H9 (cell line): ENCODE measurements around the gene ATP12A. TPM values are rescaled to one million over a fixed set of nuclear protein-coding genes. Genes with fewer than 3 reads are reported as not detected.

ENCODE experiments used
- DNase-seq: peaks from one replicate; pipeline ENCODE4 v3.0.0-alpha.2; 2017
- H2AFZ ChIP-seq: one replicate; pipeline ENCODE4 v1.6.1; 2013; ENCODE audit warnings: mild to moderate bottlenecking, low read length, control low read depth, moderate library complexity
- H2AK5ac ChIP-seq: 2 replicates; pipeline ENCODE4 v1.6.1; 2013; ENCODE audit warnings: low read length, control low read depth, mixed read lengths; ENCODE audit not compliant: insufficient read length
- H2BK120ac ChIP-seq: one replicate; pipeline ENCODE4 v1.6.1; 2013; ENCODE audit warnings: low read depth, mild to moderate bottlenecking, low read length, control low read depth, inconsistent platforms; ENCODE audit not compliant: poor library complexity, severe bottlenecking
- H2BK12ac ChIP-seq: 2 replicates; pipeline ENCODE4 v1.6.1; 2013; ENCODE audit warnings: low read length, control low read depth, mixed read lengths, low read depth; ENCODE audit not compliant: insufficient read length
- H2BK15ac ChIP-seq: 2 replicates; pipeline ENCODE4 v1.6.1; 2013; ENCODE audit warnings: low read depth, low read length, control low read depth
- H2BK20ac ChIP-seq: one replicate; pipeline ENCODE4 v1.6.1; 2013; ENCODE audit warnings: low read depth, mild to moderate bottlenecking, low read length, control low read depth, inconsistent platforms; ENCODE audit not compliant: poor library complexity, severe bottlenecking
- H2BK5ac ChIP-seq: 2 replicates; pipeline ENCODE4 v1.6.1; 2013; ENCODE audit warnings: low read length, control low read depth, mixed read lengths; ENCODE audit not compliant: insufficient read length
- H3K14ac ChIP-seq: 2 replicates; pipeline ENCODE4 v1.6.1; 2013; ENCODE audit warnings: low read length, control low read depth; ENCODE audit not compliant: insufficient read depth
- H3K18ac ChIP-seq: 2 replicates; pipeline ENCODE4 v1.6.1; 2013; ENCODE audit warnings: low read depth, mild to moderate bottlenecking, mixed read lengths, low read length, control low read depth; ENCODE audit not compliant: insufficient read length
- H3K23ac ChIP-seq: 2 replicates; pipeline ENCODE4 v1.6.1; 2013; ENCODE audit warnings: low read length, control low read depth, mixed read lengths, low read depth; ENCODE audit not compliant: insufficient read length
- H3K23me2 ChIP-seq: 2 replicates; pipeline ENCODE4 v1.6.1; 2013; ENCODE audit warnings: low read depth, mild to moderate bottlenecking, mixed read lengths, low read length, control low read depth; ENCODE audit not compliant: insufficient read length, poor library complexity, severe bottlenecking
- H3K27ac ChIP-seq: 2 replicates; pipeline ENCODE4 v1.5.1; 2013; ENCODE audit warnings: low read length, control low read depth, mixed read lengths, low read depth; ENCODE audit not compliant: insufficient read length
- H3K27me3 ChIP-seq: 2 replicates; pipeline ENCODE4 v1.6.1; 2013; ENCODE audit warnings: low read length, control low read depth, inconsistent platforms; ENCODE audit not compliant: insufficient read depth
- H3K4ac ChIP-seq: 2 replicates; pipeline ENCODE4 v1.6.1; 2013; ENCODE audit warnings: low read depth, mild to moderate bottlenecking, control low read depth, inconsistent platforms, low read length, moderate library complexity
- H3K4me1 ChIP-seq: 2 replicates; pipeline ENCODE4 v1.6.1; 2013; ENCODE audit warnings: low read length, control low read depth, inconsistent platforms; ENCODE audit not compliant: insufficient read depth
- H3K4me2 ChIP-seq: 2 replicates; pipeline ENCODE4 v1.6.1; 2013; ENCODE audit warnings: low read length, control low read depth, mixed read lengths; ENCODE audit not compliant: insufficient read length, insufficient read depth
- H3K56ac ChIP-seq: 2 replicates; pipeline ENCODE4 v1.6.1; 2013; ENCODE audit warnings: low read depth, mild to moderate bottlenecking, mixed read lengths, low read length, control low read depth; ENCODE audit not compliant: insufficient read length
- H3K79me1 ChIP-seq: 2 replicates; pipeline ENCODE4 v1.6.1; 2013; ENCODE audit warnings: low read depth, mild to moderate bottlenecking, moderate library complexity, low read length, control low read depth, inconsistent platforms; ENCODE audit not compliant: insufficient read depth, poor library complexity, severe bottlenecking
- H3K79me2 ChIP-seq: 2 replicates; pipeline ENCODE4 v1.6.1; 2013; ENCODE audit warnings: low read length, control low read depth, inconsistent platforms; ENCODE audit not compliant: insufficient read depth
- H3K9ac ChIP-seq: 2 replicates; pipeline ENCODE4 v1.6.1; 2013; ENCODE audit warnings: low read length, control low read depth, mixed read lengths; ENCODE audit not compliant: insufficient read length; ENCODE audit errors: extremely low read depth
- H3K9me3 ChIP-seq: one replicate; pipeline ENCODE4 v1.6.1; 2013; ENCODE audit warnings: low read depth, low read length, inconsistent platforms; ENCODE audit not compliant: control insufficient read depth
- H3T11ph ChIP-seq: one replicate; pipeline ENCODE4 v1.6.1; 2013; ENCODE audit warnings: mild to moderate bottlenecking, low read length, control low read depth, inconsistent platforms
- H4K20me1 ChIP-seq: one replicate; pipeline ENCODE4 v1.6.1; 2013; ENCODE audit not compliant: control insufficient read depth, insufficient read length, insufficient read depth
- H4K5ac ChIP-seq: 2 replicates; pipeline ENCODE4 v1.6.1; 2013; ENCODE audit warnings: low read depth, mild to moderate bottlenecking, mixed read lengths, low read length, control low read depth; ENCODE audit not compliant: insufficient read length
- H4K8ac ChIP-seq: replicated peaks from 2 replicates; pipeline ENCODE4 v1.6.1; 2013; ENCODE audit warnings: low read length, control low read depth, mixed read lengths, low read depth; ENCODE audit not compliant: insufficient read length
- H4K91ac ChIP-seq: 2 replicates; pipeline ENCODE4 v1.6.1; 2013; ENCODE audit warnings: low read depth, mild to moderate bottlenecking, moderate library complexity, mixed read lengths, low read length, control low read depth; ENCODE audit not compliant: insufficient read length
- H3K27ac Mint-ChIP-seq, 3 experiments: 2 replicates in 2 of 3; 3 replicates in 1 of 3; pipeline ENCODE4 v1.8.0; 2020 to 2021; ENCODE audit warnings: mixed read lengths in 3 of 3, mild to moderate bottlenecking in 1 of 3, moderate library complexity in 1 of 3
- H3K27me3 Mint-ChIP-seq: 2 replicates; pipeline ENCODE4 v1.8.0; 2021; ENCODE audit warnings: low read depth, mild to moderate bottlenecking, moderate library complexity, mixed read lengths
- H3K36me3 Mint-ChIP-seq, 3 experiments: 2 replicates in 2 of 3; 3 replicates in 1 of 3; pipeline ENCODE4 v1.8.0; 2020 to 2021; ENCODE audit warnings: low read depth in 3 of 3, mixed read lengths in 3 of 3; ENCODE audit not compliant: insufficient read depth in 1 of 3
- H3K4me1 Mint-ChIP-seq, 2 experiments: 2 replicates each; pipeline ENCODE4 v1.8.0; 2020; ENCODE audit warnings: mixed read lengths in 2 of 2
- H3K4me3 Mint-ChIP-seq, 2 experiments: 2 replicates in 1 of 2; 3 replicates in 1 of 2; pipeline ENCODE4 v1.8.0; 2020 to 2021; ENCODE audit warnings: mild to moderate bottlenecking in 2 of 2, mixed read lengths in 2 of 2, moderate library complexity in 1 of 2
- H3K9me3 Mint-ChIP-seq, 2 experiments: 2 replicates in 1 of 2; 3 replicates in 1 of 2; pipeline ENCODE4 v1.8.0; 2020; ENCODE audit warnings: mild to moderate bottlenecking in 2 of 2, mixed read lengths in 2 of 2, moderate library complexity in 1 of 2
- WGBS: extraction: QIAGEN DNeasy Blood & Tissue Kit; methylation state at CpG from one replicate; pipeline ENCODE4 v1.1.7; 2013; ENCODE audit warnings: missing lambda C conversion rate, low lambda C conversion rate, mixed read lengths; ENCODE audit not compliant: insufficient read length; ENCODE audit errors: extremely low coverage; 5-methylcytosine and 5-hydroxymethylcytosine counted together
- total RNA-seq: library from RNA; stranded (reverse); gene quantifications from 2 replicates; pipeline ENCODE4 v1.2.1, GENCODE V29; 2021
- TF ChIP-seq, protein P1 (sequence below): fragments of 200-600 bp; sonication (generic); conservative IDR thresholded peaks from 3 replicates; pipeline ENCODE4 v1.8.0; 2021; ENCODE audit warnings: antibody characterized with exemption, mild to moderate bottlenecking

ATP12A gene
- total RNA-seq, 1 experiment from 2014 or later, result 0.94 TPM

DNA sequence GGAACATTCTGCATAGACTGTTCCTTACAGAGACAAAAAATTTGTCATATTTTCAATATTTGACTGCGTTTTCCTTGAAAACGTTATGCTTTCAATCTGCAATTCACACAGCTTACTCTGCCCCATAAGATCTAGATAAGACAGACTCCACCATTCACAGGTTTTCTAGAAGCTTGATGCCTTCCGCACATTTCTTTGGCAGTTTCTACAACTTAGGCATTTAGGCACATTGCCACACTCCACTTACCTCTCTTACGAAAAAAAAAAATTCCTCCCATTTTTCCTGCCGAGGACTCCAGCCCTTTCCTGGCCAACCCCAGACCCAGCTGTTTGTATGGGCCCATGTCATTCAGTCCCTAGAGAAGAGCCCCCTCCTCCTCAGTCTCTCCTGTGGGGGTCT is 11.2 kb downstream of the ATP12A start:
- Histone ChIP-seq H4K5ac (no peak overlapping the region), H2AK5ac (no peak overlapping the region), H3K4me1 (no peaks in the 10 kb centered on the region), H3K9ac (no peak overlapping the region), H2BK5ac (no peak overlapping the region), H3K4ac (no peak overlapping the region), H3K14ac (no peak overlapping the region), H2BK12ac (no peak overlapping the region), H3K23me2 (no peaks in the 10 kb centered on the region), H3T11ph (no peak overlapping the region), H2BK20ac (no peak overlapping the region), H3K56ac (no peak overlapping the region), H2BK120ac (no peak overlapping the region), H4K20me1 (no peaks in the 10 kb centered on the region), H4K8ac (no peak overlapping the region), H3K9me3 (no peaks in the 10 kb centered on the region), H3K79me2 (no peaks in the 10 kb centered on the region), H2AFZ (no peak overlapping the region), H3K23ac (no peak overlapping the region), H4K91ac (no peak overlapping the region), H3K4me2 (no peak overlapping the region), H3K79me1 (no peaks in the 10 kb centered on the region), H3K27me3 (no peaks in the 10 kb centered on the region), H2BK15ac (no peak overlapping the region), H3K18ac (no peak overlapping the region), H3K27ac (no peak overlapping the region)
- TF ChIP-seq, protein P1, sequence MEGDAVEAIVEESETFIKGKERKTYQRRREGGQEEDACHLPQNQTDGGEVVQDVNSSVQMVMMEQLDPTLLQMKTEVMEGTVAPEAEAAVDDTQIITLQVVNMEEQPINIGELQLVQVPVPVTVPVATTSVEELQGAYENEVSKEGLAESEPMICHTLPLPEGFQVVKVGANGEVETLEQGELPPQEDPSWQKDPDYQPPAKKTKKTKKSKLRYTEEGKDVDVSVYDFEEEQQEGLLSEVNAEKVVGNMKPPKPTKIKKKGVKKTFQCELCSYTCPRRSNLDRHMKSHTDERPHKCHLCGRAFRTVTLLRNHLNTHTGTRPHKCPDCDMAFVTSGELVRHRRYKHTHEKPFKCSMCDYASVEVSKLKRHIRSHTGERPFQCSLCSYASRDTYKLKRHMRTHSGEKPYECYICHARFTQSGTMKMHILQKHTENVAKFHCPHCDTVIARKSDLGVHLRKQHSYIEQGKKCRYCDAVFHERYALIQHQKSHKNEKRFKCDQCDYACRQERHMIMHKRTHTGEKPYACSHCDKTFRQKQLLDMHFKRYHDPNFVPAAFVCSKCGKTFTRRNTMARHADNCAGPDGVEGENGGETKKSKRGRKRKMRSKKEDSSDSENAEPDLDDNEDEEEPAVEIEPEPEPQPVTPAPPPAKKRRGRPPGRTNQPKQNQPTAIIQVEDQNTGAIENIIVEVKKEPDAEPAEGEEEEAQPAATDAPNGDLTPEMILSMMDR, result no peak
- Mint-ChIP-seq H3K27me3 (peaks cover 21% of the 10 kb centered on the region), H3K27ac (no peak overlapping the region), H3K36me3 (no peaks in the 10 kb centered on the region), H3K9me3 (no peaks in the 10 kb centered on the region), H3K4me3 (no peak overlapping the region), H3K4me1 (peaks cover 7 to 24% of the 10 kb centered on the region in 2 experiments)
- no CpG with 5 or more reads among the region's 5 CpGs for WGBS
- DNase-seq, result no peak
